ENCODE data around the gene CCDC117.

The CCDC117 gene

DNA sequence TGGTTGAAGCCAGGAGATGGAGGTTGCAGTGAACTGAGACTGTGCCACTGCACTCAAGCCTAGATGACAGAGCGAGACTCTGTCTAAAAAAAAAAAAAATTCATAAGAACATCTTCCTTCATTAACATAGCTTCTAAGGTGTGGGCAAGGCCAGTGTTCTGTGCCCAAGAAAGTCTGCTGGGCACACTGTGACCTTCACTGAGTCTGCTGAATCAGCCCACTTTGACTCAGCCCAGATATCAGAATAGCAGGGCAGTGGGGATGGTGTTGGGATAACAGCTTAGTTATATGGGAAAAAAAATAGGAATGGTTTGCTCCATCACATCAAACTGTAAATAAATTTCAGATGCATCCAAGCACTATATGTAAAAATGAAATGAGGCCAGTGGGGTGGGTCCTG is 60.2 kb downstream of the CCDC117 start:
- no peaks in the 10 kb centered on the region for H3K27me3 ChIP-seq (ENCODE audit: control insufficient read depth in 1 of 2, insufficient read depth in 2 of 2, low read length in 2 of 2)
- no peaks in the 10 kb centered on the region for H3K9me3 ChIP-seq (ENCODE audit: control insufficient read depth in 2 of 2, low read length in 2 of 2)
- no peak overlapping the region for H3K27ac ChIP-seq (ENCODE audit: low read length)
- H3K4me3 ChIP-seq (ENCODE audit: low read length in 2 of 2) = no peak overlapping the region
- peaks cover 0 to 2% of the 10 kb centered on the region in 2 donors for H3K36me3 ChIP-seq (ENCODE audit: control insufficient read depth in 2 of 2, insufficient read depth in 2 of 2, low read length in 2 of 2)
- H3K9ac ChIP-seq (ENCODE audit: low read length in 2 of 2) = no peak overlapping the region
- peaks cover 8% of the 10 kb centered on the region for H3K4me1 ChIP-seq (ENCODE audit: control insufficient read depth, insufficient read depth, low read length)

DNA sequence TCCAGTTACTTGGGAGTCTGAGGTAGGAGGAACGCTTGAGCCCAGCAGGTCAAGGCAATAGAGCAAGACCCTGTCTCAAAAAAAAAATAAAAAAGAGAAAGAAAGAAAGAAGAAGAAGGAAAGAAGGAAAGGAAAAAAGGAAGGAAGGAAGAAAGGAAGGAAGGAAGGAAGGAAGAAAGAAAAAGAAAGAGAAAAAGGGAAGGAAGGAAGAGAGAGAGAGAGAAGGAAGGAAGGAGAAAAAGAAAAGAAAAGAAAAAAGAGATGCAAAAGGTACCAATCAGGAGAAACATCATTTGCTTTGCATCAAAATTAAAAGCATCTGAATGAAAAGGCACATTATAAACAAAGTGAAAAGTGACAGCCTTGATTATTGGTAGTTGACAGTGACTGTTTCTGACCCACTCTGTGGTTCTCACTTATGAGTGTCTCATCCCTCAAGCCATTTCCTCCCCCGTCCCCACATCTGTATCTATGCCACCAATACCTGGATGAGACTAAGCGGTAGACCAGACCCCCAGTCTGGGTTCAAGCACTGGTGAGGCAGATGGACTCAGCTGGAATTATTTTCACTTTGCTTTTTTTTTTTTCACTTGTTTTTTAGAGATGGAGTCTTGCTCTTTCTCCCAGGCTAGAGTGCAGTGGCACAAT is 60.9 kb downstream of the CCDC117 start:
- H3K27me3 ChIP-seq (ENCODE audit: control insufficient read depth in 1 of 2, insufficient read depth in 2 of 2, low read length in 2 of 2) = no peaks in the 10 kb centered on the region
- H3K27ac ChIP-seq (ENCODE audit: low read length) = no peak overlapping the region
- no peaks in the 10 kb centered on the region for H3K9me3 ChIP-seq (ENCODE audit: control insufficient read depth in 2 of 2, low read length in 2 of 2)
- H3K4me3 ChIP-seq (ENCODE audit: low read length in 2 of 2) = no peak overlapping the region
- H3K4me1 ChIP-seq (ENCODE audit: control insufficient read depth, insufficient read depth, low read length) = peaks cover 8% of the 10 kb centered on the region
- no peak overlapping the region for H3K9ac ChIP-seq (ENCODE audit: low read length in 2 of 2)
- peaks cover 0 to 2% of the 10 kb centered on the region in 2 donors for H3K36me3 ChIP-seq (ENCODE audit: control insufficient read depth in 2 of 2, insufficient read depth in 2 of 2, low read length in 2 of 2)

DNA sequence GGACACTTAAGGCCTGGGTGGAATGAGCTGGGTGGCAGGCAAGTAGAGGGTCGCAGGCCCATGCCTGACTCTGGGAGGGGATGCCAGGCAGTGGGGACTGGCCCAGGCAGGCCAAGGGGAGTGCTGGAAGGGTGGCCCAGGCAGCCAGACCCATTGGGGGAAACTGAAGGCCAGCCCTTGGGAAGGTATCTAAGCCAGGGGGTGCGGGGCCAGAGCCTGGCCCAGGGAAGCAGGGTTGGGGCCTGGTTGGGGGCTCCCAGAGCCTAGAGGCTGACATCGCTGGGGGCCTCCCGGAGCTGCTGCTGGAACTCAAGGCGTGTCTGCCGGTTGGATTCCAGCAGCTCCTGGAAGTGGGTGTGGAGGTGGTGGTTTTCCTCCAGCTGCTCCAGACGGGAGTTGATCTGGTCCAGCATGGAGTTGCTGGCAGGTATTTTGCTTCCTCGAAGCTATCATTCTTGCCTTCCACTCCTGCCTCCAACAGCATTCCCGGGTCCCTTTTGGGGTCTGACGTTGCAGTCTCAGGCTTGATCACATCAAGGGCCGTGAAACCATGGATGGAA is 63.2 kb downstream of the CCDC117 start:
- Histone ChIP-seq H3K9me3 (ENCODE audit: control insufficient read depth in 2 of 2, low read length in 2 of 2) (no peaks in the 10 kb centered on the region), H3K9ac (ENCODE audit: low read length in 2 of 2) (no peak overlapping the region), H3K36me3 (ENCODE audit: control insufficient read depth in 2 of 2, insufficient read depth in 2 of 2, low read length in 2 of 2) (peaks cover 0 to 2% of the 10 kb centered on the region in 2 donors), H3K27ac (ENCODE audit: low read length) (no peak overlapping the region), H3K4me1 (ENCODE audit: control insufficient read depth, insufficient read depth, low read length) (no peaks in the 10 kb centered on the region), H3K27me3 (ENCODE audit: control insufficient read depth in 1 of 2, insufficient read depth in 2 of 2, low read length in 2 of 2) (no peaks in the 10 kb centered on the region), H3K4me3 (ENCODE audit: low read length in 2 of 2) (no peak overlapping the region)

DNA sequence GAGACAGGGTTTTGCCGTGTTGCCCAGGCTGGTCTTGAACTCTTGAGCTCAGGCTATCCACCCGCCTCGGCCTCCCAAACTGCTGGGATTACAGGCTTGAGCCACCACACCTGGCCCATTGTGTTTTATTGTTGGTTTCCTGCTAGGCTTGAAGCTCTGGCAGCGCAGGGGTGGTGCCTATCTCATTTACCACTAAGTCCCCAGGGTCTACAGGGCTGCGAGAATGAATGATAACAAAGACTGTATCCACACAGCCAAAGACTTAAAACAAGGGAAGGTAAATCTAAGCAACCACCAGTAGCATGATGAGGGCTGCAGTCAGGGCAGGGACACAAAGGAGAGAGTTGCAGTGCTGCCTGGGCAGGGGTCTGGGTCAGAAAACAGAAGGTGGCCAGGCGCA is 65.1 kb downstream of the CCDC117 start:
- Histone ChIP-seq H3K9ac (ENCODE audit: low read length in 2 of 2) (no peak overlapping the region), H3K4me1 (ENCODE audit: control insufficient read depth, insufficient read depth, low read length) (no peaks in the 10 kb centered on the region), H3K9me3 (ENCODE audit: control insufficient read depth in 2 of 2, low read length in 2 of 2) (no peaks in the 10 kb centered on the region), H3K27ac (ENCODE audit: low read length) (no peak overlapping the region), H3K4me3 (ENCODE audit: low read length in 2 of 2) (no peak overlapping the region), H3K36me3 (ENCODE audit: control insufficient read depth in 2 of 2, insufficient read depth in 2 of 2, low read length in 2 of 2) (peaks cover 0 to 2% of the 10 kb centered on the region in 2 donors), H3K27me3 (ENCODE audit: control insufficient read depth in 1 of 2, insufficient read depth in 2 of 2, low read length in 2 of 2) (no peaks in the 10 kb centered on the region)

Data from stomach smooth muscle (tissue), 2 donors.